ENCODE measurements around the gene GRAMD2B.
"Not testable (repeated sequence)": the region's sequence is repeated elsewhere in the genome, so short reads cannot be mapped to it uniquely, and the experiment has no call there.

The GRAMD2B gene

DNA sequence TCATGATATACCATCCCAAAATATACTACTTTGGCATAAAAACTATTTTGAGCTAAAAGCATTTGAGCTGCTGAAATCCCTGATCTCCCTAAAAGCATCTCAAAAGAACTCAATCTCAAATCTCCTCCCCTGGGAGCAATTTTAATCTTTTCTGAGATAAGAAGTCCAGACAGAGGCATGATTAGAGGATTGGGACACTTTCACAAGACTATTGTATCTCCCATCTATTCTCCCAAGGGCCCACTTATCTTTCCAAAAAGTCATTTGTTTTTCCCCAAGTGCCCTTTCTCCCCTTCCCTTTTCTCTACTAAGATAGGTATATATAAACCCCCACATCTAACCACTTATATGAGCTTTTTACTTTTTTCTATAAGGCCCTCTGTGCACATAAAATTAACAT is 92.1 kb downstream of the GRAMD2B start:
- DNase-seq = peak; percentile 19

DNA sequence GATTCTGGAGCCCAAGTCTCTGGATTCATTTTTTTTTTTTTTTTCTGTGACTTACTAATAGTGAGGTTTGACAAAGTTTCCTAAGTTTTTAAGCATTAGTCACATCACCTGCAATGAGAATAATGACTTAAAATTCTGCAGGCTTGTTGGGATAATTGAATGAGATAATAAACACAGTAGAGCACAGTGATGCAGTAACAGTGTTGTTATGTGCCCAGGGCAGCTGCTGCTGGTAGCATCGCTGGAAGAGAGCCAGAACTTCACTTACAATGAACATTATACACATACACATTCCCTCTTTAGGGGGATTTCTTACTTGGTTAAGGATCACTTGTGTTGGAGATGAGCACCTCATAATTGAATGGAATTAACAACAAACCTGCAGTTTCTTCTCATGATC is 92.9 kb downstream of the GRAMD2B start:
- no peak for DNase-seq

DNA sequence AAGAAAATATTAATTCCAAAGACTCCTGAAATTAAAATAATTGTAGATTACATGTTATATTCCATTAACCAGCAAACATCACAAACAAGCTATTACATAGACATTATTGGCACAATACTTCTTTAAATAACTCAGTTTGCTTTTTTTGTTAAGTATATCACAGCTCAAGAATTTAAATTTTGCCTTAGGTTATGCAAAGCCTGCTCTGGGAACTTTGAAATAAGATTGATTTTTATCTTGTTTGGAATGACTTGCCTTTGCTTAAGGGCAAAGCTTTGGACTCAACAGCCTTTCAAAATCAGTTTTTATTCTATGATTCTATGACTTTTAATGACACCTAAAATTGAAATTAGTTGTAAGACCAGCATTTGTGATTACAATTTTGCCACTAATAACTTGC is 93.6 kb downstream of the GRAMD2B start:
- no peak for DNase-seq

DNA sequence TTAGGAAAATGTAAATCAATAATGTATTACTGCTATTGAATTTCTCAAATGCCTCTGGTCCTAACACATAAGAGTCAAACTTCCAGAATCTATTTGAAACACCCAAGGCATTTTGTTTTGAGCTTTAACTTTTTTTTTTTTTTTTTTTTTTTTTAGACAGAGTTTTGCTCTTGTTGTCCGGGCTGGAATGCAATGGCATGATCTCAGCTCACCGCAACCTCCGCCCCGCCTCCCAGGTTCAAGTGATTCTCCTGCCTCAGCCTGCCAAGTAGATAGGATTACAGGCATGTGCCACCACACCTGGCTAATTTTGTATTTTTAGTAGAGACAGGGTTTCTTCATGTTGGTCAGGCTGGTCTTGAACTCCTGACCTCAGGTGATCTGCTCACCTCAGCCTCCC is 96.0 kb downstream of the GRAMD2B start:
- not testable (repeated sequence) for DNase-seq

DNA sequence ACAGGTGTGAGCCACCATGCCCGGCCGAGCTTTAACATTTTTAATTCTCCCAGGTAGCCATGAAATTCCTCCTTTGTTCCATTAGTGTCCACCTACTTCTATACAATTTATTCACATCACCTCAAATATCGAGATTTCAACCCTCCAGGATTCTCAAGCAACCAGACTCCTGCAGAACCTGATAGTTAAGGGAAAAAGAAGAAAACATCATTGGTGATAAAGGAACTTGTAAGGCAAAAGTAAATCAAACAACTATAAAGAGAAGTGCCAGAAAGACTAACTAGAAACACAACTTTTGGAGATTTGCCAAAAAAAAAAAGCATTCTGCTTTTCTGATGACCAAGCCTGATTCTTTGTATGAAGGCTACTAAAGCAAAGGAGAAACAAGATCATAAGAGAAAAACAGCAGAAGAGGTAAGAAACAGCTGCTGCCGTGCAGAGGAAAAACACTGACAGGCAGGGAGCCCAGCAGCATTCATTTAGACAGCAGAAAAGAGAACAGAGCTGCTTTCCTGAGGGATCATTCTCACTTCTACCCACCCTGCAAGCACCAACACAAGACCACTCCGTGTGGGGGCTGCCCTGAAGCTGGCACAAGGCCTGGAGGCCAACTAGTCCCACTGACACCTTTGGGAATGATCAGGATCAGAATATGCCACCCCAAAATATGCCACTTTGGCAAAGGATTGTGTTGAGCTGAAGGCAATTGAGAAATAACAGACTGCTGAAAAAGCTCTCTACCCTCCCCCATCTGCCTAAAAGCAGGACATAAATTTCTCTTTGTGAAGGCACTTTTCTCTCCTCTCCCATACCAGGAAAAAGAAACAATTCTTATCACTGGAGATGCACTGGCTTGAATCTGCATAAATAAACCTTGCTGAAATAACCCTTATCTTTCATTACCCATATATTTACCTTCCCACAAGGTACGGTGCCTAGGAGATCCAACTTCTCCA is 96.7 kb downstream of the GRAMD2B start:
- peak; percentile 34 for DNase-seq

DNA sequence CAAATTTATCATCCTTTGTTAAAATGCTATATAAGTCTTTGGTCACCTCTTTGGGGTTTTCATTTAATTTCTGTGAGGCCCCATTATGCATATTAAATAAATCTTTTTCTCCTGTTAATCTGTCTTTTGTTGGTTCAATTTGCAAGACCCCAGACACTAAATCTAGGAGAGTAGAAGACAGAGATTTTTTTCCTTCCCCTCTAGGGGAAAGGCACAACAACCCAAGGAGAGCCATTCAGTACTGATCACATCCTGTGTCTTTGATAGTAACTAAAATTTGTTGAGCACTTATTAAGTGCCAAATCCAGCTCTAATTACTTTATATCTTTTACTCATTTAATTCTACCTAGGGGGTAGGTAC is 97.4 kb downstream of the GRAMD2B start:
- no peak for DNase-seq

DNA sequence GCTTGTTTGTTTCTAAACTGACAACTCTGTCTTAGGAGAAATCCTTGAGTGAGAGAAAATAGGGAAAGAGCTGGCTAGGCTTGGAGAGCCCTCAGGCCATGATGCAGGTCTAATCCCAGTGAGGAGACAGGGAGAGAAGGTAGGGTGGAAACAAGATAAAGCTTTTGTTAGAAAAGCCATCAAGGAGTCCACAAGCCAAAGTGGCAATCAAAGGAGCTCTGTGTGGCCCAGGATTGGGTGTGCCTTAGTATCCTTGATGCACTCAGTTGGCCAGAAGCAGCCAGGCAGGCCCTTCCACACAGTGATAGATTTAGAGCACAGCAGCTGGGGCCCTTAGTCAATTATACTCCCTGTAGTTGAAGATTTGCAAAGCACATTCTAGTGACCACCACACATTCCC is 97.9 kb downstream of the GRAMD2B start:
- no peak for DNase-seq

DNA sequence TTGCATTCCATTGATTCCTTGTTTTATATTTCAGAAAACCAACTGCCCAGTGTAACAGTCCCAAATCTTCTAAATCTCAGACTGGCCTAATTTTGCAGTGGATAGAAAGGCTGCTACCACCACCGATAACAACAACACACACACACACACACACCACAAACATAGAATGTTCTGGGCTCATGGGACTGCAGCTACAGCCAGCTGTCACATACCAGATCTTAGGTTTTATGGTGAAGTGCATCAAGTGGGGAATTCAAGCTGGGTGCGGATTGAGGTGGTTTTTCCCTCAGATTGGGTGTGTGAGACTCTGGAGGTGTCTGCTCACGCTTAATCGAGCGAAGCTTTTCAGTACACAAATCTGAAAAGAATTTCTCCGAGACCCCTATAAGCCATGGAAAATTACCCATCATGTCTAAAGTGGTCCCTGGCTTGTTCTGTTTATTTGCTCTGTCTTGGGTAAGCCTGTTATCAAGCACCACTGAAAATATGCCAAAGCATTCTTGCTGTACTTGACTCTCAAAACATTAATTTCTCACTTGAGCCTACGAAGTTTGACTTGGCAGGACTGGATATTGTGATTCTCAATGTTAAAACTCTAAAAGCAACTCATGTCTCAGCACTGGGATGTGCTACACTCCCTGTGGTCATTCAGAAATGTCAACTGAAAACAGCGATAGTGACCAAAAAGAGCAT is 100.8 kb downstream of the GRAMD2B start:
- no peak for DNase-seq

DNA sequence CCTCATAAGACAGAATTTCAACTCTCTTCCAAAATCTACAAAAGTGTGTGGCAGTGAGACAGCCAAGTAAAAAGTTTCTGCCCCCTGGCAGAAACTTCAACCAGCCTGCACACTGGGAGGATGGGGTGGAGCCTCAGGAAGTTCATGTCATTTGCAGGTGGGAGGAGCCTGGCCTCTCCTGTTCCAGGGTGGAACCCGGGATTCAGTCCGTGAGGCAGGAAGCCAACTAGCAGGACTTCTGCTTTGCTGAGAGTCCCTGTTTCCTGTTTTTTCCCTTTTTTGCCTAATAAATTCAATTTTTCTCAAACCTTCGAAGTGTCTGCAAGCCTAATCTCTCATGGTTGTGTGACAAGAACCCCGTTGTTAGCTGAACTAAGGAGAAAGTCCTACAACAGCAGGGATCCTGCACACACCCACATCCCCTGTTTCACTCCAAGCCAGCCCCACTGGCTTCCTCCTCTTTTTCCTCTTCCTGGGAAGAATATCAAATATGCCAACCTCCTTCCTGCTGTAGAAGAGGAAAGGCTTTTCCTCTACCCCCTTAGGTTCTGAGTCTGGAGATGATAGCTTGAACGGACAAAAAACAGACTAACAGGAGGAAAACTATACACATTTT is 102.5 kb downstream of the GRAMD2B start:
- peak; percentile 0 for DNase-seq

DNA sequence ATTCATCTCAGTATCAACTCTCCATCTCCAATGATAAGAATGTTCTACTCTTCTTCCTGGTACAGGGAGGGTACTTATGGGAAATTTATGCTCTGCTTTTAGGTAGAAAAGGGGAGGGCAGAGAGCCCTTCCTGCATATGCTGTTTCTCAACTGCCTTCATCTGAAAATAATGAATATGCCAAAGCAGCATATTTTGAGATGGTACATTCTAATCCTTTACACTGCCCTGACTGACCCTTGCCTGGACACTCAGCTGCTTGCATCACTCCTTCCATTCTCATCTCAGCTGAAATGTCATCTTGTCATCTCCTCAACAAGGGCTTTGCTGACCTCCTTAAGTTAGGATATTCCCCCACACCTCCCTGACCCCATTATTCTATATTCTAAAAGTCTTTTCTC is 103.3 kb downstream of the GRAMD2B start:
- DNase-seq = no peak

DNA sequence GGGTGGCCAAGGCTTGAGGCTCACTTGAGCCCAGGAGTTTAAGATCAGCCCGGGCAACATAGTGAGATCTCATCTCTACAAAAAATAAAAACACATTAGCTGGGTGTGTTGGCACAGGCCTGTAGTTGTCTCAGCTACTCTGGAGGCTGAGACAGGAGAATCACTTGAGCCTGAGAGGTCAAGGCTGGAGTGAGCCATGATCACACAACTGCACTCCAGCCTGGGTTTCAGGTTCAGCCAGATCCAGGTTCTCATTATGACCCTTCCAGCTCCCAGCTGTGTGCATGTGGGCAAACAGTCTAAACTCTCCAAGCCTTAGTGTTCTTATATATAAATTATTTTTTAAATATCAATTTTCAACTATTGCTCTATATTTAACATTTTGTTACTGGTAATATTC is 103.9 kb downstream of the GRAMD2B start:
- DNase-seq = no peak

DNA sequence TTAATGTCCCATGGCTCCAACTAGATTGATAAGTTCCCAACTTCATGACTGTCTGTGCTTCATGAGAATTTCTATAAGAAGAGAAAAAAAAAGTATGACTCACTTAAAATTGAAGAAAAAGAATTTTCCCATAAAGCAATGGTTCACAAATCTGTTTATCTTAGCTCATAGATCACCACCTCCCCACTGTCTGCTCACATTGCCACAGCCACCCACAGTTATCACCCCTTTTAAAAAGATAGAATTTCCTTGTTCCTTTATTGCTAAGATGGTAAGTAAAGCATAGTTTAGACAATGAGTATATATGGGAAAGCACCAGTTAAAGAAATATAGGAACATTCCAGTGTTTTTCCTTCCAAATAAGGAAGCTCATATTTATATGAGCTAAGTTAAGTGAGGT is 104.7 kb downstream of the GRAMD2B start:
- DNase-seq = peak; percentile 22

DNA sequence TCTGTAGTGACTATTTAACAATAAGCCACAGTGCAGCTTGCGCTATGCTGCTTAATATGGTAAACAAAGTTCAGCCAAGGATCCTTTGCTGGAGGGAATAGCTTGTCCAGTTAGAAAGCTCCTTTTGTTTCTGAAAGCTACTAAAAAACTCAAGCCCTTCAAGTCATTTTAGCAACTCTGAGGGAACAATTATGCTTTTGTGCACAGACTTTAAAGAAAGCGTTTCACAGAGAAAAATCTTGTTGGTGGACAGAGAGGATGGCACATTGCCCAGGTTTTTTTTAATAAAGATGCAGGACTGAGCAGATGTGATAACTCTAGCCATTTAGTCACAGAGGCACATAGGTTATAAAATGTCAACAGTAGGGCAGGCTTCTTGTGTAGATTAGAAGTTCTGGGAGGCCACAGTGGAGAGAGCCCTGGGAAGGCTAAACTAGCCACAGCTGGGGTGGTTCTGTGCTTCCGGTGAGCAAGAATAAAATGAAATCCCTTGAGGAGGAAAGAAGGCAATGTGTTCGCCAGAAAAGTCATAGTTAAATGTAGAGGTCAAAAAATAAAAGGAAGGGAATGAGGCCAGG is 108.4 kb downstream of the GRAMD2B start:
- DNase-seq = peak; percentile 37

DNA sequence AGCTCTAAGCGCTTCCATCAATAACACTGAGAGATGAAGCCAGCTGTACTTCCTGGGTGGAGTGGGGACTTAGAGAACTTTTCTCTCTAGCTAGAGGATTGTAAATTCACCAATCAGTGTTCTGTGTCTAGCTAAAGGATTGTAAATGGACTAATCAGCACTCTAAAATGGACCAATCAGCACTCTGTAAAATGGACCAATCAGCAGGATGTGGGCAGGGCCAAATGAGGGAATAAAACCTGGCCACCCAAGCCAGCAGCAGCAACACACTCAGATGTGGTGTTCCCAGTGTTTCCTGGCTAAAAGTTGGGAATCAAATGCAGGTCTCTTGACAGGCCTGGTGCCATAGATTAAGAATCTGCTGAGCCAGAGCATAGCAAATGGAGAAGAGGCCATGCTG is 111.3 kb downstream of the GRAMD2B start:
- no peak for DNase-seq

DNA sequence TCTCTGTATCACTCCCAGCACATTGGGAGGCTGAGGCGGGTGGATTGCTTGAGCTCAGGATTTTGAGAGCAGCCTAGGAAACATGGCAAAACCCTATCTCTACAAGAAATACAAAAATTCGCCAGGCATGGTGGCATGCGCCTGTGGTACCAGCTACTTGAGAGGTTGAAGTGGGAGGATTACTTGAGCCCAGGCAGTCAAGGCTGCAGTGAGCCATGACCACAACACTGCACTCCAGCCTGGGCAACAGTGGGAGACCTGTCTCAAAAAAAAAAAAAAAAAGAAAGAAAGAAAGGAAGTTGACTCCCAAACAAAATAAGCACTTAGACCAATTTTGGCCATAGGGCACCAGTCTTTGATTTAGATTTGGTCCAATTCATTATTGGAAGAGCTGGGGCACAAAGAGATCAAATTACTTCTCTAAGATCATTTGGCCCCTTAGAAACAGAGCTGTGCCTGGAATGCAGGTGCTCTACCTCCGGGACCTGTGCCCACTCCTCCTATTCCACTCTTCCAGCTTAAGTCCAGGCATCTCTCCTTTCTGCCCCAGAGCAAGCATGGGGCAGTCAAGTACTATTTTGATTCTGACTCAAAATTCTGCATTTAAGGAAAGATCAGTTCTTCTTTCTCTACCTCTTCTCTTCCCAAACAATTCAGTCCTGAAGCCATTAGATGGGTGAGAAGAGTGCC is 112.8 kb downstream of the GRAMD2B start:
- DNase-seq = no peak

DNA sequence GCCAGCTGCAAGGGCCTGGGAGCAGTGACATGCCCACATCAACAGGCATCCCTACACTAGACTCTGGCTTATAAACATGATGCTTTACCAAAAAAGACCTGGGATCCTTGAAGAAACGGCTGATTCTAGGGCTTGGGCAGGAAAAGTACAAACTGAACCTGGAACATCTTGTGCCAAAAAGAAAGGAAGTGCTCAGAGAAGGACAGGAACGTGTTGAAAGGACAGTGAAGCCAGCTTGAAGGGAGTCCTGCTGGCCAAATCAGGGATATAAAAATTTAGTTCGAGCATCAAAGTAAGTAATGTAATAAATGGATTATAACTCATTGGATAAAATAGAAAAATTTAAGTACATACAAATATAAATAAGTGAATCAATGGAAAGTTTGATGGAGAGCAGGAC is 113.7 kb downstream of the GRAMD2B start:
- DNase-seq = no peak

DNA sequence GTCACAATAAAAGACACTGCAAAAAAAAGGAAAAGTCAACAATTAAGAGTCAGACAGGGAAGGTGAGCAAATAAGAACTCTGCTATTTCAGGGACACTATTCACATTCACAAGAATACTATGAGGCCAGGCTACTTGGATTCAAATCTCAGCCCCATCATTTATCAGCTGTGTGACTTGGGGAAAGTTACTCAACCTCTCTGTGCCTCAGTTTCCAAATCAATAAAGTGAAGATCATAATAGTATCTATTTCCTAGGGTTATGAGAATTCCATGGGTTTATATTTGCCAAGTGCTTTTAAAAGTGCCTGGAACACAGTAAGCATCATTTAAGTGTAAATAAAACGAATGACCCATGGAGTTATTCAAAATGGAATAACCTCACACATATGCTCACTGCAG is 115.4 kb downstream of the GRAMD2B start:
- no peak for DNase-seq

DNA sequence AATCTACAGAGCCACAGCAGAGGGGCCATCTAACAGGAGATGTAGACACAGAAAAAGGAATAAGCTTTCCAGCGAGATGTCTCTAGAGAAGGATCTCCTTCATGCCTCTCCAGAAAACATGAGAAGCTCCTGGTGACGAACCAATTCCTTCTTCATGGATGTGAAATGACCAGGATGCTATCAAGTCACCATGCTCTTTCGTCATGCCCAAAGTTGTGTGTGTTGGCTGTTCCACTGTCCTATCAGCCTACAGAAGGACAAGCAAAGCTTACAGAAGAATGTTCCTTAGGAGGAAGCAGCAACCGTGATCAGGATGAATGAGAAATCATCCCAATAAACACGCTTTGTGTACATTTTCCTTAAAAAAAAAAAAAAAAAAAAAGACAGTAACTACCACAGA is 117.4 kb downstream of the GRAMD2B start:
- DNase-seq = no peak

DNA sequence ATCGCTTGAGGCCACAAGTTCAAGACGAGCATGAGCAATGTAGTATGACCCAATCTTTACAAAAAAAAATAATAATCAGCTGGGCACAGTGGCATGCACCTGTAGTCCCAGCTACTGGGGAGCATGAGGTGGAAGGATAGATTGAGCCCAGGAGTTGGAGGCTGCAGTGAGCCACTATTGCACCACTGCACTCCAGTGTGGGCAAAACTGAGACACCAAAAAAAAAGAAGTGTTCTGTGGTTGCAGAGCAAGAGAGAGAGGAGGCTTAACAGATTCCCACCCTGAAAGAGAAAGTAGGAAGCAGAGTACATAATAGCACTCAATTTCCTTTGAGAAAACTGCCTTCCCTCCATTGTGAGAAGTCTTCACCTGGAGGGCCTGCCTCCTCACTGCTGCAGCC is 119.2 kb downstream of the GRAMD2B start:
- no peak for DNase-seq

DNA sequence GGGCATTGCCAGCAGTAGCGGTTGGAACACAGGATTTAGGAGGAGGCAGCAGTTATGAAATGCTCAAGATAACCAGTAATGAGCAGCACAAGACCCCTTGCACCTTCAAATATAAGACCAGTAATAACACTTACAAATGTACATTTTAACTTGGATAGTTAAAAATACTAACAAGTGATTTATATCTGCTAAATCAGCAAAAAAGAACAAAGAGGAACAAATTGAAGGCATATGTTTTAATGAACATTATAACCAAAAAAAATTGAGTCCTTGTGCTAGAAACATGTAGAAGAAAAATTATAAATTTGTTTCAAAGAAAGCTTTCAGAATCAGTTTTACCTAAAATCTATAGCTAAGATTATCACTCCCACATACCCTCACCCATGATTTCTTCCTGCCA is 119.8 kb downstream of the GRAMD2B start:
- no peak for DNase-seq

DNA sequence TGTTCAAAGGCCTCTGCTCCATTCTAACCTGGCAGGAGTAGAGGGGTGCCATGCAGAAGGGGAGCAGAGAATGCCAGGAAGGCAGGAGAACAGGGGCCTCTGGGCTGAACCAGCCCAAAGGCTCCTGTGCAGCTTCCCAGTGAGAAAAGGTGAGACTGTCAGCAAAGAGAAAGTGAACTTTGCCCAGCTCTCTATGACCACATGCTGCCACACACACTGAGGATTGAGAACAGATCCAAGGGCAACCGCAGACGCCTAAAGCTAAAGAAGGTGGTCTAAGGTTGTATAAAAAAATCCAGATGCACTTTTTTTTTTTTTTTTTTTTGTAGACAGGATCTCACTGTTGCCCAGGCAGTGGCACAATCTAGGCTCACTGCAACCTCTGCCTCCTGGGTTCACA is 120.5 kb downstream of the GRAMD2B start:
- DNase-seq = no peak

All from OCI-M1 (cell line).